ENCODE data around the gene NEGR1. TPM values are rescaled to one million over a fixed set of nuclear protein-coding genes. Genes with fewer than 3 reads are reported as not detected.

Gene NEGR1
- total RNA-seq, 1 experiment from 2014 or later: 0.05 TPM

- H3K4me3 ChIP-seq (replicated peaks in 1 of 2; ENCODE audit: low read depth in 1 of 2, low read length in 2 of 2): no peak overlapping the region
- TF ChIP-seq ZFX (IDR thresholded peaks at IDR 0.05) (no peak), SIN3A (IDR thresholded peaks at IDR 0.05; ENCODE audit: low read depth) (no peak), CBX3 (IDR thresholded peaks at IDR 0.05; ENCODE audit: low read depth) (no peak), POLR2AphosphoS5 (IDR thresholded peaks at IDR 0.05; ENCODE audit: low read depth, low read length) (no peak), EGR1 (IDR thresholded peaks at IDR 0.05; ENCODE audit: low read depth) (no peak), TCF7L2 (IDR thresholded peaks at IDR 0.05; ENCODE audit: borderline replicate concordance, extremely low read depth, insufficient read depth, insufficient read length) (no peak), EZH2 (IDR thresholded peaks at IDR 0.05) (no peak), SRF (IDR thresholded peaks at IDR 0.05; ENCODE audit: low read depth) (no peak), JUND (IDR thresholded peaks at IDR 0.05) (no peak), POLR2A (IDR thresholded peaks at IDR 0.05; ENCODE audit: borderline replicate concordance, extremely low read depth, insufficient read depth, insufficient read length) (no peak), ELF1 (IDR thresholded peaks at IDR 0.05; ENCODE audit: borderline replicate concordance, low read depth) (no peak)
- TF ChIP-seq, protein P1, sequence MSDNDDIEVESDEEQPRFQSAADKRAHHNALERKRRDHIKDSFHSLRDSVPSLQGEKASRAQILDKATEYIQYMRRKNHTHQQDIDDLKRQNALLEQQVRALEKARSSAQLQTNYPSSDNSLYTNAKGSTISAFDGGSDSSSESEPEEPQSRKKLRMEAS (IDR thresholded peaks at IDR 0.05): no peak
- TF ChIP-seq, protein P2, sequence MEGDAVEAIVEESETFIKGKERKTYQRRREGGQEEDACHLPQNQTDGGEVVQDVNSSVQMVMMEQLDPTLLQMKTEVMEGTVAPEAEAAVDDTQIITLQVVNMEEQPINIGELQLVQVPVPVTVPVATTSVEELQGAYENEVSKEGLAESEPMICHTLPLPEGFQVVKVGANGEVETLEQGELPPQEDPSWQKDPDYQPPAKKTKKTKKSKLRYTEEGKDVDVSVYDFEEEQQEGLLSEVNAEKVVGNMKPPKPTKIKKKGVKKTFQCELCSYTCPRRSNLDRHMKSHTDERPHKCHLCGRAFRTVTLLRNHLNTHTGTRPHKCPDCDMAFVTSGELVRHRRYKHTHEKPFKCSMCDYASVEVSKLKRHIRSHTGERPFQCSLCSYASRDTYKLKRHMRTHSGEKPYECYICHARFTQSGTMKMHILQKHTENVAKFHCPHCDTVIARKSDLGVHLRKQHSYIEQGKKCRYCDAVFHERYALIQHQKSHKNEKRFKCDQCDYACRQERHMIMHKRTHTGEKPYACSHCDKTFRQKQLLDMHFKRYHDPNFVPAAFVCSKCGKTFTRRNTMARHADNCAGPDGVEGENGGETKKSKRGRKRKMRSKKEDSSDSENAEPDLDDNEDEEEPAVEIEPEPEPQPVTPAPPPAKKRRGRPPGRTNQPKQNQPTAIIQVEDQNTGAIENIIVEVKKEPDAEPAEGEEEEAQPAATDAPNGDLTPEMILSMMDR (IDR thresholded peaks at IDR 0.05 in 2 of 3, conservative IDR thresholded peaks at IDR 0.05 in 1 of 3; ENCODE audit: borderline replicate concordance in 1 of 3, insufficient read depth in 1 of 3, low read depth in 2 of 3, low read length in 2 of 3): no peak
- intact Hi-C loops (cut with micrococcal nuclease): no loop called here
These were observed 52.4 kb downstream of the NEGR1 start for GRCh38 chr1:72229893-72230292.

More at GRCh38 chr1:72229893-72230292, 52.4 kb downstream of the NEGR1 start:
- Histone ChIP-seq H3K36me3 (ENCODE audit: control insufficient read depth in 1 of 2, insufficient read depth in 2 of 2, low read length in 2 of 2) (no peaks in the 10 kb centered on the region), H2AFZ (ENCODE audit: low read depth, low read length, poor library complexity, severe bottlenecking) (no peak overlapping the region), H3K9me2 (ENCODE audit: insufficient read depth) (no peaks in the 10 kb centered on the region), H3K4me2 (ENCODE audit: low read length) (no peak overlapping the region), H3K4me1 (ENCODE audit: control insufficient read depth in 1 of 2, insufficient read depth in 2 of 2, low read length in 2 of 2) (no peaks in the 10 kb centered on the region), H3K27ac (ENCODE audit: low read depth, low read length) (no peak overlapping the region), H3K9ac (ENCODE audit: low read length) (no peak overlapping the region), H3K27me3 (ENCODE audit: insufficient read depth, low read length) (no peaks in the 10 kb centered on the region), H3K9me3 (ENCODE audit: control insufficient read depth in 1 of 2, insufficient read depth in 1 of 2, low read depth in 1 of 2, low read length in 2 of 2) (peaks cover 1 to 11% of the 10 kb centered on the region in 2 experiments; a peak in 2 of 4 replicates), H4K20me1 (ENCODE audit: insufficient read depth) (no peaks in the 10 kb centered on the region), H3K79me2 (ENCODE audit: insufficient read depth, low read length) (no peaks in the 10 kb centered on the region)
- RAD21 ChIA-PET (ENCODE audit: low non-redundant PET in 1 of 2, low total read pairs in 2 of 2, uncharacterized antibody in 2 of 2, unreplicated experiment in 2 of 2): no interaction called here
- CTCF ChIA-PET: no interaction called here
- ATAC-seq (no peak), DNase-seq (ENCODE audit: low read depth, low spot score) (no peak)
- no TSS peak for BruUV-seq (replicated peaks)
- POLR2A ChIA-PET: no interaction called here
